IMR-90 (cell line): Measurements from ENCODE around the gene KIF16B.

Experiments
- BHLHE40 ChIP-seq: fragments of 150-350 bp; IDR thresholded peaks from 2 replicates; pipeline ENCODE4 v1.6.1; 2016; ENCODE audit warnings: mild to moderate bottlenecking, low read depth, low read length
- CHD1 ChIP-seq: IDR thresholded peaks from 2 replicates; pipeline ENCODE4 v1.6.1; 2012; ENCODE audit warnings: low read depth, low read length, improper control_type of control experiment
- CTCF ChIP-seq: conservative IDR thresholded peaks from 2 replicates; pipeline ENCODE4 v1.5.1; 2012; ENCODE audit warnings: mild to moderate bottlenecking, low read depth, low read length, improper control_type of control experiment
- FOS ChIP-seq: fragments of 150-350 bp; IDR thresholded peaks from 2 replicates; pipeline ENCODE4 v1.6.1; 2016; ENCODE audit warnings: low read depth, low read length
- POLR2A ChIP-seq: IDR thresholded peaks from 2 replicates; pipeline ENCODE4 v1.6.1; 2012; ENCODE audit warnings: mild to moderate bottlenecking, low read depth, low read length
- RAD21 ChIP-seq: IDR thresholded peaks from 2 replicates; pipeline ENCODE4 v1.6.1; 2012; ENCODE audit warnings: low read length, improper control_type of control experiment
- RFX5 ChIP-seq: IDR thresholded peaks from 2 replicates; pipeline ENCODE4 v1.8.0; 2012; ENCODE audit warnings: low read depth, mild to moderate bottlenecking, low read length, moderate library complexity
- USF2 ChIP-seq: fragments of 150-350 bp; IDR thresholded peaks from 2 replicates; pipeline ENCODE4 v1.6.1; 2017; ENCODE audit warnings: mild to moderate bottlenecking, antibody characterized with exemption, low read length, low read depth

- TF ChIP-seq POLR2A, result no peak
- TF ChIP-seq CTCF, result no peak
- TF ChIP-seq BHLHE40, result no peak
- no peak for TF ChIP-seq CHD1
- no peak for TF ChIP-seq USF2
- TF ChIP-seq RFX5, result no peak
- no peak for TF ChIP-seq FOS
- TF ChIP-seq RAD21, result no peak
These were observed 264.5 kb downstream of the KIF16B start for GRCh38 chr20:16308754-16309153.
